HepG2 (cell line): ENCODE data around the gene TFEB. TPM values are rescaled to one million over a fixed set of nuclear protein-coding genes. Genes with fewer than 3 reads are reported as not detected.

Experiments
- EP300 ChIP-seq, 3 experiments: sonication (generic) in 1 of 3; formaldehyde crosslinking in 1 of 3; IDR thresholded peaks; 2 replicates each; pipeline versions ENCODE4 v1.5.1 to v1.6.1; 2011 to 2020; ENCODE audit warnings: low read depth in 2 of 3, low read length in 2 of 3, borderline replicate concordance in 1 of 3, improper control_type of control experiment in 1 of 3, mild to moderate bottlenecking in 1 of 3, missing genetic modification reagents in 1 of 3, moderate library complexity in 1 of 3
- FOXP4 ChIP-seq: sonication (generic); formaldehyde crosslinking; IDR thresholded peaks from 2 replicates; pipeline ENCODE4 v1.4.0; 2020; ENCODE audit warnings: missing genetic modification reagents
- HINFP ChIP-seq: sonication (generic); formaldehyde crosslinking; IDR thresholded peaks from 2 replicates; pipeline ENCODE4 v1.4.0; 2020; ENCODE audit warnings: low read depth, mild to moderate bottlenecking, missing genetic modification reagents
- MTF1 ChIP-seq: sonication (generic); formaldehyde crosslinking; IDR thresholded peaks from 2 replicates; pipeline ENCODE4 v1.5.0; 2020; ENCODE audit warnings: missing genetic modification reagents
- NR0B2 ChIP-seq: sonication (generic); formaldehyde crosslinking; IDR thresholded peaks from 2 replicates; pipeline ENCODE4 v1.4.0; 2020; ENCODE audit warnings: mild to moderate bottlenecking, missing genetic modification reagents
- NR2F2 ChIP-seq: IDR thresholded peaks from 2 replicates; pipeline ENCODE4 v1.6.1; 2012; ENCODE audit warnings: low read depth, inconsistent platforms, borderline replicate concordance
- RARA ChIP-seq: IDR thresholded peaks from 2 replicates; pipeline ENCODE4 v1.6.1; 2016; ENCODE audit warnings: missing genetic modification reagents, missing compliant biosample characterization
- TFE3 ChIP-seq: IDR thresholded peaks from 2 replicates; pipeline ENCODE4 v1.6.1; 2016
- ZNF136 ChIP-seq: sonication (generic); formaldehyde crosslinking; IDR thresholded peaks from 2 replicates; pipeline ENCODE4 v1.8.1; 2022; ENCODE audit warnings: low read depth, mild to moderate bottlenecking, moderate library complexity, missing genetic modification reagents
- polyA plus RNA-seq, 8 experiments: library from polyadenylated mRNA; depleted of rRNA in 3 of 8; stranded (reverse) in 7 of 8; unstranded in 1 of 8; fragments of >200 nt; fragmentation: Illumina TruSeq in 4 of 8; extraction: Trizol in 4 of 8; gene quantifications; 2 replicates each; pipeline versions ENCODE4 v1.2.1 to v1.2.3, GENCODE V29; 2011 to 2016; ENCODE audit warnings: low read depth in 4 of 8, missing spikeins in 1 of 8, mixed read lengths in 1 of 8; ENCODE audit not compliant: insufficient read depth in 1 of 8
- total RNA-seq, 5 experiments: library from RNA; depleted of rRNA; stranded (reverse); fragments of >200 nt; fragmentation: Illumina TruSeq; extraction: Trizol; gene quantifications; 2 replicates each; pipeline ENCODE4 v1.2.3, GENCODE V29; 2016; ENCODE audit warnings: low read depth in 1 of 5
- TF ChIP-seq, protein P1 (sequence below): sonication (generic); formaldehyde crosslinking; IDR thresholded peaks from 2 replicates; pipeline ENCODE4 v1.8.0; 2022; ENCODE audit warnings: missing genetic modification reagents, mild to moderate bottlenecking, inconsistent platforms, borderline replicate concordance
- TF ChIP-seq, protein P2 (sequence below): sonication (generic); formaldehyde crosslinking; IDR thresholded peaks from 2 replicates; pipeline ENCODE4 v1.4.0; 2020; ENCODE audit warnings: missing genetic modification reagents; ENCODE audit errors: not compliant biosample characterization
- TF ChIP-seq, protein P3 (sequence below): sonication (generic); formaldehyde crosslinking; IDR thresholded peaks from 2 replicates; pipeline ENCODE4 v1.4.0; 2020; ENCODE audit warnings: mild to moderate bottlenecking, low read depth, missing genetic modification reagents
- TF ChIP-seq, protein P4 (sequence below): fragments of 450-650 bp; IDR thresholded peaks from 2 replicates; pipeline ENCODE4 v1.6.1; 2017; ENCODE audit warnings: mild to moderate bottlenecking

The TFEB gene
- total and polyA plus RNA-seq, 2 of the 13 experiments (the other 11 are each of a cell fraction or from before 2014, with no cell fraction given), result 13.3 to 18.7 TPM

- TF ChIP-seq, protein P1, sequence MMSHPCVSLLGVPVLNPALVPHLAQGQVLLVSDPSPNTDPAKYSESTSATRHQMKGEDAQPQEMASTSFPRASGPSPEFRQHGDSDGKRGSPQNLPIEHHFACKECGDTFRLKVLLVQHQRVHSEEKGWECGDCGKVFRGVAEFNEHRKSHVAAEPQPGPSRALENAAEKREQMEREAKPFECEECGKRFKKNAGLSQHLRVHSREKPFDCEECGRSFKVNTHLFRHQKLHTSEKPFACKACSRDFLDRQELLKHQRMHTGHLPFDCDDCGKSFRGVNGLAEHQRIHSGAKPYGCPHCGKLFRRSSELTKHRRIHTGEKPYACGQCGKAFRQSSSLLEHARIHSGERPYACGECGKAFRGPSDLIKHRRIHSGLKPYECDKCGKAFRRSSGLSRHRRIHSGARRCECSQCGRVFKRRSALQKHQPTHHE (CRISPR knock-in tag), result no peak
- TF ChIP-seq EP300 (IDR thresholded peaks at IDR 0.05; ENCODE audit: low read depth in 2 of 2, low read length in 2 of 2), result no peak
- no peak for TF ChIP-seq EP300 (CRISPR knock-in tag; IDR thresholded peaks at IDR 0.05; ENCODE audit: borderline replicate concordance)
- no peak for TF ChIP-seq TFE3 (CRISPR knock-in tag)
- no peak for TF ChIP-seq NR2F2
- TF ChIP-seq RARA (CRISPR knock-in tag), result no peak
- TF ChIP-seq, protein P2, sequence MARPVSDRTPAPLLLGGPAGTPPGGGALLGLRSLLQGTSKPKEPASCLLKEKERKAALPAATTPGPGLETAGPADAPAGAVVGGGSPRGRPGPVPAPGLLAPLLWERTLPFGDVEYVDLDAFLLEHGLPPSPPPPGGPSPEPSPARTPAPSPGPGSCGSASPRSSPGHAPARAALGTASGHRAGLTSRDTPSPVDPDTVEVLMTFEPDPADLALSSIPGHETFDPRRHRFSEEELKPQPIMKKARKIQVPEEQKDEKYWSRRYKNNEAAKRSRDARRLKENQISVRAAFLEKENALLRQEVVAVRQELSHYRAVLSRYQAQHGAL (CRISPR knock-in tag), result no peak
- TF ChIP-seq MTF1 (CRISPR knock-in tag), result no peak
- TF ChIP-seq HINFP (CRISPR knock-in tag), result 0 out of 2 replicates have a peak, but pooled peaks have one; percentile 11
- TF ChIP-seq, protein P3, sequence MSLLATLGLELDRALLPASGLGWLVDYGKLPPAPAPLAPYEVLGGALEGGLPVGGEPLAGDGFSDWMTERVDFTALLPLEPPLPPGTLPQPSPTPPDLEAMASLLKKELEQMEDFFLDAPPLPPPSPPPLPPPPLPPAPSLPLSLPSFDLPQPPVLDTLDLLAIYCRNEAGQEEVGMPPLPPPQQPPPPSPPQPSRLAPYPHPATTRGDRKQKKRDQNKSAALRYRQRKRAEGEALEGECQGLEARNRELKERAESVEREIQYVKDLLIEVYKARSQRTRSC, result no peak
- no peak for TF ChIP-seq NR0B2
- TF ChIP-seq, protein P4, sequence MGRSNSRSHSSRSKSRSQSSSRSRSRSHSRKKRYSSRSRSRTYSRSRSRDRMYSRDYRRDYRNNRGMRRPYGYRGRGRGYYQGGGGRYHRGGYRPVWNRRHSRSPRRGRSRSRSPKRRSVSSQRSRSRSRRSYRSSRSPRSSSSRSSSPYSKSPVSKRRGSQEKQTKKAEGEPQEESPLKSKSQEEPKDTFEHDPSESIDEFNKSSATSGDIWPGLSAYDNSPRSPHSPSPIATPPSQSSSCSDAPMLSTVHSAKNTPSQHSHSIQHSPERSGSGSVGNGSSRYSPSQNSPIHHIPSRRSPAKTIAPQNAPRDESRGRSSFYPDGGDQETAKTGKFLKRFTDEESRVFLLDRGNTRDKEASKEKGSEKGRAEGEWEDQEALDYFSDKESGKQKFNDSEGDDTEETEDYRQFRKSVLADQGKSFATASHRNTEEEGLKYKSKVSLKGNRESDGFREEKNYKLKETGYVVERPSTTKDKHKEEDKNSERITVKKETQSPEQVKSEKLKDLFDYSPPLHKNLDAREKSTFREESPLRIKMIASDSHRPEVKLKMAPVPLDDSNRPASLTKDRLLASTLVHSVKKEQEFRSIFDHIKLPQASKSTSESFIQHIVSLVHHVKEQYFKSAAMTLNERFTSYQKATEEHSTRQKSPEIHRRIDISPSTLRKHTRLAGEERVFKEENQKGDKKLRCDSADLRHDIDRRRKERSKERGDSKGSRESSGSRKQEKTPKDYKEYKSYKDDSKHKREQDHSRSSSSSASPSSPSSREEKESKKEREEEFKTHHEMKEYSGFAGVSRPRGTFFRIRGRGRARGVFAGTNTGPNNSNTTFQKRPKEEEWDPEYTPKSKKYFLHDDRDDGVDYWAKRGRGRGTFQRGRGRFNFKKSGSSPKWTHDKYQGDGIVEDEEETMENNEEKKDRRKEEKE, result no peak
- peak; percentile 82 for TF ChIP-seq FOXP4 (CRISPR knock-in tag)
- TF ChIP-seq ZNF136 (CRISPR knock-in tag), result no peak
Observed at GRCh38 chr6:41728073-41728936, 7.1 kb downstream of the TFEB start (continued).
